NCI-H460 (cell line): ENCODE measurements around the gene CAST. TPM values are rescaled to one million over a fixed set of nuclear protein-coding genes. Genes with fewer than 3 reads are reported as not detected.
A peak's percentile ranks its signal among the peaks of the same experiment; 100 is the strongest.

ENCODE experiments used
- DNase-seq: peaks from one replicate; pipeline ENCODE4 v3.0.0-alpha.2; 2016; ENCODE audit warnings: low read depth; ENCODE audit errors: extremely low read depth
- total RNA-seq: library from RNA; depleted of rRNA; stranded (reverse); fragments of >200 nt; shearing (Covaris generic); gene quantifications from 2 replicates; pipeline ENCODE4 v1.2.3, GENCODE V29; 2014

The CAST gene
- total RNA-seq, 1 experiment from 2014 or later = 295 TPM

DNA sequence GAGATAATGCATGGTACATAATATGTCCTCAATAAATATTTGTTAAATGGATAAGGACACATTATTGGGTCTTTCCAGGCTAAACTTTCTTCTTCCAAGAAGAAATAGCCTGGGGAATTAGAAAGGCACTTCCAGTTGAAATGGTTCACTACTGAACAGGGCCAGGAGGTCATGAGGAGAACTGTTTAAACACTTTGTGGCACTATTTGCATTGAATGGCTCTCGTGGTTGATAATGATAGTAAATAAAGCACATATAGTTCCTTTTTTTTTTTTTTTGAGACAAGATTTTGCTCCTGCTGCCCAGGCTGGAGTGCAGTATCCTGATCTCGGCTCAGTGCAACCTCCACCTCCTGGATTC is 19.9 kb upstream of the CAST start:
- no peak for DNase-seq

DNA sequence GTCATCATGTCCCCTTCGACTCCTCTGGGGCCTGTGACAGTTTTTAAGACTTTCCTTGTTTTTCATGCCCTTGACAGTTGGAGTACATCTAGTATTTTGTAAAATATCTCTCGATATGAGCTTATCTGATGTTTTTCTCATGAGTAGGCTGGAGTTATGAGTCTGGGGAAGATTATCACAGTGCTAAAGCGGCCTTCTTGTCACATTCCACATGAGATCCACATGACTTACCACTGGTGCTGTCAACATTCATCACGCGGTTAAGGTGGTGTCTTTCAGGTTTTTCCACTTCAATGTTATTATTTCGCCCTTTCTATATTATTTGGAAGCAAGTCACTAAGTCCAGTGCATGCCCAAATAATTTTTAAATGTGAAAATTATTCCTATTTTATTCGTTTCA is 17.1 kb upstream of the CAST start:
- DNase-seq = no peak

DNA sequence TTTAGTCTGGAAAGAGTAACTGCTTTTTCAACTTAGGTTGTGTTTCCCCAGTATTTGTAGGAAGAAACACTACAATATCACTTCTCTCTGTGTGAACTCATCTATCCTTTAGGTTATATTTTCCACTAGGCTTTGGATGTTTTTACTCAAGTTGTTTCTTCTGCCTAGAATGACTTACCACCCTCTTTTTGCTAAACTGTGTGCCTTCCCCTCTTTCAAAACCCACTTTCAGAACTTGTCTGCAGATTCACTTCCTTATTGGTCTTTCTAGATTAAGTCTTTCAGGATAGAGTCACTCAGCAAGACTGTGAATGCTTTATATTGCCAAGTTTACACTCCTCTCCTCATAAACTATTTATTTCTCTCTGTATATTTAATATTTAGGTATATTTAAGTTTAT is 14.2 kb upstream of the CAST start:
- DNase-seq = no peak

DNA sequence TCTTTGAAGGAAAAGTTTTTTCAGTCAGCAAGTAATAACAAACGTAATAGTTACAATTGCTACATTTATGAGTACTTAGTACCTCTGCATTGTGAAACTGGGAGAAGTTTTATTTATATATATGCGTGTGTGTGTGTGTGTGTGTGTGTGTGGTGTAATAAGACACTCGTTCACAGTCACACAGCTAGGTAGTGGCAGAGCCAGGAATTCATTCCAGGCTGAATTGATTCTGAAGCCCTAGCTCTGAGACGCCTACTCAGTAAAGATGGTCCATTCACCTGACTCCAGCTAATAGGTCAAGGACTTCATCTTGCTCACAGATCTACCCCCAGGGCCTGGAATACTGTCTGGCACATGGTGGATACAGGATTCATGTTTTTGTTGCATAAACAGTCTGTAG is 13.6 kb upstream of the CAST start:
- DNase-seq = peak; percentile 53

DNA sequence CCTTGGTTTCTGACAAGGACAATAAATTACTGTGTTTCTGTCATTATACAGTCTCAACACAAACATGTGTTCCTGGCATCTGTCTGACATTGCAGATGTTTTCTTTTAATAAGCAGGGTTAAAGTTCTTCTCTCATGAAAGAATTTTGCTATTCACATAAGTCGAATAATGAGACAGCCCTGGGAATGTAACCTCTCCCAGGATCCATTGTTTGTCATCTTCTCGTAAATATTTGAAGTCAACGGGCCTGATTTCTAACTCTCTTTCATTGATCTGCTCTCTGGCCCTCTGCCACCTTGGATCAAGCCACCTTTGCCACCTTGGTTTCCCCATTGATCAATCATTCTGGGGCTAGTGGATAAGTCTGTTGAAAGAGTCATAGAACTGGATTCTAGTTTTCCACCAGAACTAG is 12.9 kb upstream of the CAST start:
- DNase-seq = peak; percentile 62

DNA sequence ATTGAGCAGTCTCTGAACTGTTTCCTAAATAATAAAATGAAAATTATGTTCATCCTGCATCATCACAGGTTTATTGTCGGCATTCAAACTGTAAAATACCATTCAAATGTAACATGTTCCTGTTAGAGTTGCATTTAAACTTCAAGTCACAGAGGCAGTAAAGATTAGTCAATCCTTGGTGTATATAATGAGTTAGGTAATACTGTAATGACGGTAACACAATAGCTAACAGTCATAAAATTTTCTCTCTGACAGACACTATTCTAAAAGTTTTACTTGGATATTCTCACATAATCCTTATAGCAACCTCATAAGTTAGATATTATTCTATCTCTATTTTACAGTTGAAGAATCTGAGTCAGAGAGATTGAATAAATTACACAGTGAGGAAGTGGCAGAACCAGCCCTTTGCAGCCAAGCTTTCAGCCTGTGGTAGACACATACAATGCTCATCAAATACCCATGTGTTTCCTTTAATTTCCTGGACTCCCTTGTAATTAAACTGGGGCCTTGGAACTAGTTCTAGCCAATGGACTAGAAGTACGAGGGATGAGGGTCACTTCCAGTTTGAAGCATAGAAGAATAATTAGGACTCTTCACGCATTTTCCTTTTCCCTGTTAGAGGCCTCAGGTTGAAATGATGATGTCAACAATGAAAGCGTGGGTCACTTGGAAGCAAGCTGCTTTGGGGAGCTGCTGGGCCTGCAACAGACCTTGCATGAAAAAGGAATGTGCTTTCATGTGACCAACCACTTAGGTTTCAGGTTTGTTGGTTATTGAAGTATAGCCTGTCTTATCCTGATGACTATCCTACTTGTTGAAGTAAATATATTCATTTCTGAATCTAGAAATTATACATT is 12.3 kb upstream of the CAST start:
- peak; percentile 70 for DNase-seq

DNA sequence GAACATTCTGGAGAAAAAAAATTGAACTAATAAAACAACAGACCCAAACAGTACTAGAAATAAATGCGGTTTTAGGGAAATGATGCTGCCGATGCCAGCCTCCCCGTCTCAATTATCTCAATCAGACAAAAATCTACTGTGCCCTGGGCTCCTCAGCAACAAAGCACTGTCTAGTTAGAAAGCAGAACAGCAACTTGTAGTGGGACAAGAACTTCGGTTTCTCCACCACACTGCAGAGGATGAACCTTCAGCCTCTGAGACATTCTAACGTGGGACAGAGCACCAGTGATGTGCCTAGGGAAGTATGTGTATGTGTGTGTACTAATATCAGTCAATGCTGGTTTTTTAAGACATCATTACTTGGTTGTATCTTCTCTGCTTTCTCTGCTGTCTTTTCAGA is 11.1 kb upstream of the CAST start:
- no peak for DNase-seq

DNA sequence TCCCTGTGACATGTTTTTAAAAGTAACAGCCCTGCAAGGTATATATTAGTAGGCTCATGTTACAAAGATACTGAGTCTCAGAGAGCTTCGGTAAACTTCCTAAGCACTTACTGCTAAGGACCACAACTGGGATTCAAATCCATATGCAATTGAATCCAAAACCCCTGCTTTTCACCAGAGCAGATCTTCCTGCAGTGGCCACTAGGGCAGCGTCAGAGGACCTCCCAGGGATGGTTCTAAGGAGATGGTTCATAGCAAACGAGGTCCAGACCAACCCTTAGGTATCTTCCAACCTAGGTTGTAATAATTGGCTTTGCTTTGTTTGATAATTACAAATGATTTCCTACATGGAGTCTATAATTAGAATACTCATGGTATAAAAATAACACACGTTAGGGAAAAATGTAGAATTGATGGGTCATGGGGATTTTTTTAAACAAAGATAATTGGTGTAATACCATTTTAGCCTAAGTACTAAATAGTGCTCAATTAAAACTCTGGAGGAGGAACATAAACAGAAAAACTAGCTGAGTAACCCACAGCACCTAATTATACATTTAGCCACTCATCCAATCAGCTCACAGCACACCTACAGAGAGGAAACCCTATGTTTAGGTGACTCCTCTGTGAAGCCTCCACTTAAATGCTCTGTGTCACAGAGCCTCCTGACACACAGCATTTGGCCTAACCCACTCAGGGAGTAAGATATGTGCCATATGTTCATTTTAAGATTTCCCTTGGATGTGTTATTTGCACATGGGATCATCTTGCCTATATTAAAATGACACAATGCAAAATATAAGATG is 10.0 kb upstream of the CAST start:
- DNase-seq = no peak

DNA sequence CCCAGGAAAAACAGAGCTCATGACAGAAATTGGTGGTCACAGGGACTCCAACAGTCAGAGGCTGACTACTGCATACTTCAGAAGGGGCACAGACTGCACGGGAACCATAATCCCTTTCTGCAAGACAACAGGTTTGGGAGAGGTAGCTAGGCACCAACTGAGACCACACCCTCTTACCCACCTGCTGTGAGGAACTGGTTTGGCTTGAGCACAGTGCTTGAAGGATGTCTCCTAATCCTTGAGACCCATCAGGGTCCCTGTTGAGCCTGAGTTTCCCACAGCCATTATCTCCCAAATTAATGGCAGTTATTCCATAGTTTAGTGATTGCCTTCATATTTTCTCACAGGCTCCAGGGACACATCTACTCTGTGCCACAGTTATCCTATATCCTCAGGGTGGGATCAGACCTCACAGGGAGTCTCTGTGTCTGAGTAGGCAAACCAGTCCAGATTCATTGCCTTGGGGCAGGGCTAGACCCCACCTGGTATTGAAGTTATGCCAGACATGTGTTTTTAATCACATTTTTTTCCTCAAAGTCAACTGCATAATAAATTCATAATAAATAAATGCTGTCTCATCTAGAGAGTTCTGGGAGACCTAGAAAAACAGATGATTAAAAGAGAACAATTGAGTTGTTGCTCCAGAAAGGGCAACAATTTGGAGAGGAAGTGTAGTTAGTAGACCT is 9.3 kb upstream of the CAST start:
- no peak for DNase-seq

DNA sequence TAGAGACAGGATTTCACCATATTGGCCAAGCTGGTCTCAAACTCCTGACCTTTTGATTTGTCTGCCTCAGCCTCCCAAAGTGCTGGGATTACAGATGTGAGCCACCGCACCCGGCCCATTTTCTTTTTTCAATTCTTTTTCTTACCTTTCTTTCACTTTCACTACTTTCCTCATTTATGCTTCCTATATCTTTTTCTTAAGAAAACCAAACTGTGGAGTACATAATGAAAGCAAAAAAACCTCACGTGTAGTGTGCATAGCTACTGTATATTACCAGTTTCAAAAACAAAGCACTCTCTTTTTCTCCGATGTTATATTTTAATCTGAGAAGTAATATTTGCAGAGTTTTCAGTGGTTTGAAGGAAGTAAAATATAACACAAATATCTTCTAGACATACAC is 8.0 kb upstream of the CAST start:
- DNase-seq = no peak

DNA sequence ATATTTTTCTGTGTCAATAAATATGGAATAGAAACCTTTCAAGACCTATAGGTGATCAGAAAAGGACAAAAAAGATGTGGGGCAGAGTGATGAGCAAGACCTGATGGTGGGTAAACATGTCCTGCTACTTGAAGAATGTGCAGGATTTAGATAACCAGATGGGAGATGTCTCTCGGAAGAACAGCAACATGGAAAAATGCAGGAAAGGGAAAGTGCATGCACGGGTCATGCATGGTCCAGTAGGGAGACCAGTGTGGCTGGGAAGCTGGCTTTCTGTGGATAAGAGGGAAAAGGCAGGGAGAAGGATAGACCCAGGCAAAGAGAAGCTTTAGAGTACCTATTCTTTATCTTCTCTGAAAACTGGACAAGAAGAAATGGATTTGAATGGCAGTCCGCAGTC is 7.1 kb upstream of the CAST start:
- DNase-seq = no peak

DNA sequence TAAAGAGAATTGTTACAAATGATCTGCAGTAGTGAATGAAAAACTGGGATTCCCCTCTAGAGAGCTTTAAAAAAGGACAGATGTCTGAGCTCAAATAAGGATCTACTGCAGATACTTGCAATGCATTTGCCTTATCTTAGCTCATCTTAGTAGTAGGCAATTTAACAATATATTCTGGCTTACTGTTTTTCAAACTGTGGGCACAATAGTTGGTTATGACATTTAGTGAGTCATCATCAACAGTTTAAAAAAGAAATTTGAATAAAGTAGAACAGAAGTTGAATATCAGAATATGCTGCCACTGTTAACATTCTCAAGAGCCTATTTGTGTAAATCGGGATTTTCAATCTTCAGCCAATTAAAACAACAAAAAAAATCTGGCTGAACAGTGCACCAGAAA is 6.7 kb upstream of the CAST start:
- DNase-seq = no peak

DNA sequence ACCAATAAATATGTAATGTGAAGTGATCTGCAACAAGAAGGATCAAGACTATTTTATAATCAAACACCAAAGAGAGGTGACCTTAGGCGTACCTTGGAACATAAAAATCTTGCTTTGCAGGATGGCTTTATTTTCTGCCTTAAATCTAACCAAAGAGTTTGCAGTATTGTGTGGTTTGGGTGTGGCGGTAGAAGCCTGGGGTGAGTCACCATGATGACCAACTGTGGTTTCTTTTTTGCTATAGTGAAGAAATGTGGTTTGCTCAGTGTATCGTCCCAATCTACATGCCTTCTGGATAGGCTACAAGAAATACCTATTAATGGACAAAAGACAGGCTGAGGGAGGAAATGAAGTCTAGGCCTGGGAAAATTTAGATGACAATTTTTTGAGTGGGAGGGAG is 5.1 kb upstream of the CAST start:
- DNase-seq = peak; percentile 81

DNA sequence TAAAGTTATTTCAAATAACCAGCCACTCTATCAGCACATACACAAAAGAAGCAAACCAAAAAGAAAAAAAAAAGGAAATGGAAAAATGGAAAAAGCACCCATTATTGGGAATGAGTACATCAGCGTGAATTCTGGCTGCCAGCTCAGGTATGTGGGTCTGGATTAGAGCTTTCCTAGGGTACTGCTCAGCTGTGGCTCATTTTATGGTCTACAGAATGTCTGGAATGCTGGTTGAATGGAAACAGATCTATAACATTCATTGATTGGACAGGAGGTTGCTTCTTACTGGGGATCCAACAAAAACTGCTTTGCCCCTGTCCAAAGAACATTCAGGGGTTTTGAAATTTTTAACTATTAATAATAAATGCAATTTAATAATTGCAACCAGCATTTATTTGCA is 3.9 kb upstream of the CAST start:
- no peak for DNase-seq

DNA sequence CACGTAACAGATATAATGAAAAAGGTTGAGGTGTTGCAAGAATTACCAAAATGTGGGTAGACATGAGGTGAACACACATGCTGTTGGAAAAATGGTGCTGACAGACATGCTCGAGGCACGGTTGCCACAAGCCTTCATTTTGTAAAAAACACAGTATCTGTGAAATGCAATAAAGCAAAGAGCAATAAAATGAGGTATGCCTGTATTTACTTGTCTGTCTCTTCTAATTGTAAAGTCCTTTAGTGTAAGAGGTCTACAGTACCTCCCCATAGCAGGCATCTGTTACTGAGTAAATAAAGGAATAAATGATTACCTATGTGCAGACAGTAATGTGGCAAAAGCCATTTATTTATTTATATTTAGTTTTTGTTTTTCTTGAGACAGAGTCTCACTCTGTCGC is 3.0 kb upstream of the CAST start:
- DNase-seq = no peak

DNA sequence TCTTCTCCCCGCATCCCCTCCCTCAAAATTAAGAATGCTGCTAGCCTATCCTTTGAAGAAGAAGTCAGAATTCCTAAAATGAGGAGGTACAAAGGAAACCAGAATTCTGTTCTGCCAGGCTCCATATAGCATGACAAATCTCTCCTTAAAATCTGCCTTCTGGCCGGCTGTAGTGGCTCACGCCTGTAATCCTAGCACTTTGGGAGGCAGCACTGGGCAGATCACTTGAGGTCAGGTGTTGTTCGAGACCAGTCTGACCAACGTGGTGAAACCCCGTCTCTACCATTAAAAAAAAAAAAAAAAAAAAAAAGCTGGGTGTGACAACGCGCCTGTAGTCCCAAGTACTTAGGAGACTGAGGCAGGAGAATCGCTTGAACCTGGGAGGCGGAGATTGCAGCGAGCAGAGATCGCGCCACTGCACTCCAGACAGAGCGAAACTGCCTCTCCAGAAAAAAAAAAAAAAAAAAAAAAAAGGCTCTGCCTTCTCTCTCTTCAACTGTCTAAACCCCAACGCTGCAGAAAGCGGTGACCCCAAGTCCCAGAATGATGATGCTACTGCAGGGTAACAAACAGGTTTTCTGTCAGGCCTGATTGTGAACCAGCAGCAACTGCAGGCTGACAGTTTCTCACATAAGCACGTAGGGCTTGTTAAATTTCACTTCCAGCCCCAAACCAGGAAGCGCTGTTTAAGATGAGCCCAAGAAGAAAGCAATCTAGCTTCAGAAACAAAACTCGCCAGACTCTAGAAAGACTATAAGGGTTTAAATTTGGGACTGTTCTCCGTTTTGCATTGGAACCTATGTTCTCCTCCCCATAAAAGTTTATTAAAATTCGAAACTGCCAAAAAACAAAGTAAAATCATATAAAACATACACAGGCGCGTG is 963 bp upstream of the CAST start:
- DNase-seq = no peak

DNA sequence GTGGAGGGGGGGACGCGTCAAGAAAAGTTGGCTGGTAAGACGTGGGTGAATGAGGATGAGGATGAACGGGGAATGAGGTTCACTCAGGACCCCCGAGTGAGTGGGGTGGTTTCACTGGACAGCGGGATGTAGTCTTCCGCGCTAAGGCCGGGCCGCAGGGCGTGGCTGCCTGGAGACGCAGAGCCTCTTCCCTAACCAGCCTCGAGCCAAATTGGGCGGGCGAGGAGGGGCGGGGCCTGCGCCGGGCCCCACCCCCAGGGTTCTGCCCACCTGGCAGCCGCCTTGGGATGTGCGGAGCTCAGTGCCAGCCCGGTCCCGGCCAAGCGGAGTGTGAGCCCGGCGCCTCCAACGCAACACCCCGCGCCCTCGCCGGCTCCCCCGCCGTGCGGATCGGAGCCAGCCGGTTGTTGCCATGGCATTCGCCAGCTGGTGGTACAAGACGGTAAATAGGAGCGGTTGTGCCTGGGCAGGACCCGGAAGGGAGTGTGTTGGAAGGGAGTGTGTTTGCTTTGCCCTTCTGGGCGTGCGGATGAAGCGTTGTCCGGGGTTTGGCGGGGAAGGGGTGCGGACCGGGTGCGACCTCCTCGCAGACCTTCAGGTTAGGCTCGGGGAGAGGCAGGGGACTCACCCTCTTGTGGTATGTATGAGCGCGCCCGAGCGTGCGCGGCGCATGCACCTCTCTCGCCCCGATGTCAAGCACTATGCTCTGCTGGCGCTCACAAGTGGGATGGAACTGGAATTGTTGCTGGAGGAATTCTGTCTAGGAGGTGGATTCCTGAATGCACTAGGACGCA is 746 bp downstream of the CAST start:
- DNase-seq = peak; percentile 92

DNA sequence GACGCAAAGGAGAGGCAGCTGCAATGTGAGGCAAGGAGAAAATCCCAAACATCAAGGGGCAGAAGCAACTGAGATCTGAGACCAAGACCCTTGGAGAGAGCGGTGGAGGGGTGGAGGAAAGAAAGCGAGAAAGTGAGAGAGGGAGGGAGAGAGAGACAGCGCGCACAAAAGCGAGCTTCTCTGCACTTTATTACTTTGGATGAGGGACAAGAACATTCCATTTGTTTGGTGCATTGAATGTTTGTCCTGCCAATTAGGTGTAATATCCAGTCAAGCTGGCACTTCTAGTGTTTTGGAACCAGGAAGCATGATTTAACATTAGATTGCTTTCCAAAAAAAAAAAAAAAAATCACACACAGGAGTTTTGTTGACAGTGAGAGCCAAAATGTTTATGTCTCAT is 1.4 kb downstream of the CAST start:
- DNase-seq = no peak

DNA sequence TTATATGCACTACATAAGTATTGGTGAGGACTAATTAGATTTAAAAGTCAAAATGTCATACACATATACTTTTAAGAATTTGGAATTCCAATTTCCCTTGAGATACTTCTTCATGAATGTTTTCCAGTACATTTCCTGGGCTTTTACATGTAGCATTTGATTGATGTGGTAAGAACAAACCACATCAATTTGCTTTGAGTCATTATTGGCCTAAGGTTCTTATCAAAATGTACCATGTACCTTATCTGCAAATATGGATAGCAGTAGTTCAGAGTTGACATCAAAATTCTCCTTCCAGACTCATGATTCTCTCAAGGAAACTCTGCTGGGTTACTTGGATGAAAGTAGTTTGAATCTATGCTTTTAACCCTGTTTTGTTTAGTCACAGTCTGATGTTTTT is 2.5 kb downstream of the CAST start:
- DNase-seq = no peak

DNA sequence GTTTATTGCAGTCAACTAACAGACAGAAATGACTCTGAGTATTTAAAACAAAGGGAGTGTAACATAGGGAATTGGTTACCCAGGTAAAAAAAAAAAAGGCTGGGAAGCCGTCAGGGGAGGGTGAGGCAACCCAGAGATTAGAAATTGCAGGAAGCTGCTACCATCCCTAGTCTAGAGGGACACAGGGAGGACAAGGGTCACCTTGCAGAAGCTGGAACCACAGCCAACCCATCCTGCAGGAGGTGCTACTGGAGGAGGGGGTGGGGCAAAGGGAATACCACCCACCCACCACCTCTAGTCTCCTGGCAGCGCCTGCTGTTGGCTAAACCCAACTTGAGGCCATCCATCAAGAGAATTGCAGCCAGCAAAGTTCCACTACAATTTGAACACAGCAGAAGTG is 6.5 kb downstream of the CAST start:
- no peak for DNase-seq
